DND-41 (cell line): ENCODE data around the gene DDX20.

Source experiments
- ATAC-seq: fragments of 200-7000 bp; cut with Tn5 transposase; 3 replicates; pipeline ENCODE4 v1.9.1; 2021; ENCODE audit warnings: low read depth; ENCODE audit not compliant: insufficient read depth
- DNase-seq: peaks from one replicate; pipeline ENCODE4 v3.0.0-alpha.2; 2020
- H2AFZ ChIP-seq: 2 replicates; pipeline ENCODE4 v1.6.0; 2012; ENCODE audit warnings: low read depth, low read length
- H3K27ac ChIP-seq: 2 replicates; pipeline ENCODE4 v1.5.1; 2012; ENCODE audit warnings: low read length, inconsistent platforms
- H3K27me3 ChIP-seq: fragments of 200-600 bp; sonication (generic); 2 replicates; pipeline ENCODE4 v1.6.0; 2012; ENCODE audit warnings: low read length, mild to moderate bottlenecking, inconsistent platforms; ENCODE audit not compliant: insufficient read depth, poor library complexity
- H3K36me3 ChIP-seq: 2 replicates; pipeline ENCODE4 v1.5.1; 2012; ENCODE audit warnings: low read length, inconsistent platforms; ENCODE audit not compliant: insufficient read depth
- H3K4me1 ChIP-seq: 2 replicates; pipeline ENCODE4 v1.5.1; 2012; ENCODE audit warnings: mild to moderate bottlenecking, low read length; ENCODE audit not compliant: insufficient read depth
- H3K4me2 ChIP-seq: 2 replicates; pipeline ENCODE4 v1.6.0; 2012; ENCODE audit warnings: mild to moderate bottlenecking, moderate library complexity, low read length, inconsistent platforms; ENCODE audit not compliant: insufficient read depth
- H3K4me3 ChIP-seq, 2 experiments: fragments of 200-600 bp in 1 of 2; shearing (Covaris generic) in 1 of 2; 2 replicates each; pipeline ENCODE4 v1.5.1; 2012 to 2016; ENCODE audit warnings: inconsistent platforms in 2 of 2, low read length in 2 of 2, mild to moderate bottlenecking in 2 of 2, low read depth in 1 of 2, moderate library complexity in 1 of 2
- H3K79me2 ChIP-seq: 2 replicates; pipeline ENCODE4 v1.6.0; 2012; ENCODE audit warnings: low read length, inconsistent platforms; ENCODE audit not compliant: insufficient read depth
- H3K9ac ChIP-seq: 2 replicates; pipeline ENCODE4 v1.6.0; 2012; ENCODE audit warnings: low read depth, mild to moderate bottlenecking, inconsistent platforms, low read length, moderate library complexity
- H3K9me3 ChIP-seq: 2 replicates; pipeline ENCODE4 v1.5.1; 2012; ENCODE audit warnings: low read length, moderate library complexity, mild to moderate bottlenecking, inconsistent platforms; ENCODE audit not compliant: insufficient read depth, severe bottlenecking
- H4K20me1 ChIP-seq: 2 replicates; pipeline ENCODE4 v1.6.0; 2012; ENCODE audit warnings: low read length; ENCODE audit not compliant: insufficient read depth
- CTCF ChIP-seq: IDR thresholded peaks from 2 replicates; pipeline ENCODE4 v1.5.1; 2012; ENCODE audit warnings: borderline replicate concordance, low read length, moderate library complexity, mild to moderate bottlenecking; ENCODE audit not compliant: poor library complexity, severe bottlenecking; ENCODE audit errors: extremely low read depth
- EZH2 ChIP-seq: IDR thresholded peaks from 3 replicates; pipeline ENCODE4 v1.6.1; 2012; ENCODE audit warnings: borderline replicate concordance, low read depth, mild to moderate bottlenecking, moderate library complexity, low read length, inconsistent platforms; ENCODE audit not compliant: severe bottlenecking

Gene DDX20

DNA sequence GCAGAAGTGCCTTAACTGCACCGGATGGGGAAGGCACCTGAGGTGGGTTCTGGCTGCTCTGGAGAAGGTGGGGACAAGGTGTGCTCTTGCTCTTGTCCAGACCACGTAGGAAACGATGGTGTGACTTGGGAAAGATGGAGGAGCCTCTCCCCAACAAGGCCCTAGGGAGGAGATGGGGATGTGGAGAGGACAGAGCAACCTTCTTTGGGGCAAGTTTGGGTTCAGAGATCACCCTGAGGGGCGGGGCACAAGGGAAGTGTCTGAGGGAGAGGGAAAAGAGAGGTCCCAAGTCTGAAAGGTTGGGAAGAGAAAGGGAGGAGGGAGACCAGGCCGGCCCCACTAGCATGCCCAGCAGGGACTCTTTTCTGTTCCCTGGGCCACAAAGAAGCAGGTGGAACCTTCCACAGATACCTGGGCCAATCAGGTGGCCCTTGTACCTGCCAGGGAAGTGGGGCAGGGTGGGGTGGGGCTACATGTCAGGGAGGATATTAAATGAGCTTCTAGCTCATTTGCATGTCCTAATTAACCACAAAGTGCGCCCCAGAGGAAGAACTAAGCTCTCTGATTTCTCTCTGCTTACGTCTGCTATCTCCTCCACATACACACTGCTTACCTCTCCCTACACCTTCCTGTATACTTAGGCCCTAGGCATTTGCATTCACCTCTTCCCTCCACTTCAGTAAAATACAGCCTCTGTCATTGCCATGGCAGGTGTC lies 32.5 kb upstream of the DDX20 start:
- Histone ChIP-seq H3K27me3 (no peaks in the 10 kb centered on the region), H4K20me1 (no peaks in the 10 kb centered on the region), H3K36me3 (no peaks in the 10 kb centered on the region), H2AFZ (no peak overlapping the region), H3K27ac (no peak overlapping the region), H3K4me1 (no peaks in the 10 kb centered on the region), H3K9me3 (no peaks in the 10 kb centered on the region), H3K4me2 (no peak overlapping the region), H3K4me3 (no peak overlapping the region), H3K9ac (no peak overlapping the region), H3K79me2 (no peaks in the 10 kb centered on the region)
- ATAC-seq (no peak), DNase-seq (no peak)
- TF ChIP-seq EZH2: no peak
- TF ChIP-seq CTCF: no peak

DNA sequence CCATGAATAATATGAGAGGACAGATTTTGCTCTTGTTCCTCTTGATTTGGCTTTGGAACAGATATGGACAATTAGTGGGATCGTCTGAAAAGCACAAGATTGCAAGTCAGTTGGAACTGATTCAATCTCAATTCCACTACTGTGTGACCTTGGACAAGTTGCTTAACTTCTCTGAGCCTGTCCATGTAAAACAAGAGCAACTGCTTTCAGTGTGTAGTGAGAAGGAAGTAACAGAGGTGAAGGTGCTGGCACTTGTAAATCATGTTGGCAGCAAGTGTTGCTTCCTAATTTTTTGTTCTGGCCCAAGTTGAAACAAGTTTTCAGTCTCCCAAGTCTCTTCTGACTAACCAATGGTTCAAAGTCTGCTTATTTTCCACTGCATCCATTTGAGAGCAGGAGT lies 31.8 kb upstream of the DDX20 start:
- Histone ChIP-seq H3K27ac (no peak overlapping the region), H2AFZ (no peak overlapping the region), H4K20me1 (no peaks in the 10 kb centered on the region), H3K4me1 (no peaks in the 10 kb centered on the region), H3K27me3 (no peaks in the 10 kb centered on the region), H3K4me3 (no peak overlapping the region), H3K9me3 (no peaks in the 10 kb centered on the region), H3K9ac (no peak overlapping the region), H3K36me3 (no peaks in the 10 kb centered on the region), H3K79me2 (no peaks in the 10 kb centered on the region), H3K4me2 (no peak overlapping the region)
- no peak for DNase-seq
- TF ChIP-seq EZH2 (no peak), CTCF (no peak)
- no peak for ATAC-seq

GRCh38 chr1:111725192-111725591 lies 30.5 kb upstream of the DDX20 start:
- no peak for TF ChIP-seq EZH2
- no peak for TF ChIP-seq CTCF
- no peak overlapping the region for H3K4me2 ChIP-seq
- H3K27ac ChIP-seq: no peak overlapping the region
- ATAC-seq (no peak), DNase-seq (no peak)
- no peak overlapping the region for H3K9ac ChIP-seq
- no peak overlapping the region for H2AFZ ChIP-seq
- H3K27me3 ChIP-seq: no peaks in the 10 kb centered on the region
- no peaks in the 10 kb centered on the region for H4K20me1 ChIP-seq
- H3K4me3 ChIP-seq: no peak overlapping the region
- no peaks in the 10 kb centered on the region for H3K9me3 ChIP-seq
- H3K79me2 ChIP-seq: no peaks in the 10 kb centered on the region
- H3K36me3 ChIP-seq: no peaks in the 10 kb centered on the region
- no peaks in the 10 kb centered on the region for H3K4me1 ChIP-seq

GRCh38 chr1:111727056-111727455 lies 28.6 kb upstream of the DDX20 start:
- Histone ChIP-seq H3K4me2 (no peak overlapping the region), H3K9me3 (no peaks in the 10 kb centered on the region), H2AFZ (no peak overlapping the region), H4K20me1 (no peaks in the 10 kb centered on the region), H3K36me3 (no peaks in the 10 kb centered on the region), H3K4me3 (no peak overlapping the region), H3K27ac (no peak overlapping the region), H3K27me3 (no peaks in the 10 kb centered on the region), H3K4me1 (no peaks in the 10 kb centered on the region), H3K9ac (no peak overlapping the region), H3K79me2 (no peaks in the 10 kb centered on the region)
- no peak for TF ChIP-seq CTCF
- no peak for TF ChIP-seq EZH2
- DNase-seq (no peak), ATAC-seq (no peak)
